Measurements from ENCODE around the gene AZIN2. TPM values are rescaled to one million over a fixed set of nuclear protein-coding genes. Genes with fewer than 3 reads are reported as not detected.

The AZIN2 gene
- total RNA-seq, 1 experiment from 2014 or later, result 1.5 TPM

DNA sequence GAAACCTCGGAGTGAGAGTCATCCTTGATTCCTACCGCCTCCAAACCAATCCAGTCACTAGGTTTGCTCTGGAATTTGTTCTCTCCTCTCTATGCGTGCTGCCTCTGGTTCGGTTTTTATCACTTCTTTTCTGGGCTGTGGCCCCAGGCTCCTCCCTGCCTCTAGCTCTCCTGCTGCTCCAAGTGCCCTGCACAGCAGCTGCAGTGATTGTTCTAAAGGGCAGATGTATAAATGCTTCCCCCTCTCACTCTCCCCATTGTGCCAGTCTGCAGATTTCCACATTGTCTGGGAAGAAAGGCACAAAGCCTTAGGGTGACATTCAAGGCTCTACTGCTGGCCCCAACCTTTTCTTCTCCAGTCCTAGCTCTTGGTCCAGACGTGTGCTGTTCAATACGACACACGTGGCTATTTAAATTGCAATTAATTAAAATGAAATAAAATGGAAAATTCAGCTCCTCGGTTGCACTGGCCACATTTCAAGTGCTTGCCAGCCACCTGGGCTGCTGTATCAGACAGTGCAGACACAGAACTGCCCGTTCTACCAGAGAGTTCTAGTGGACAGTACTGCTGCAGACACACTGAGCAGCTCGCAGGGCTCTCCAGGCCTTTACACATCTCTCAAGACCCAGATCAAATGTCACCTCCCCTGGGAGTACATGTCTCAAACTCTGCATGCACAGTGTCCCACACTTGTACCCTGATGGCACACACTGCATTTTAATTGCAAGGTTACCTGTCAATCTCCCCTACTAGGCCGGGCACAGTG, 88.5 kb downstream of the AZIN2 start:
- no peaks in the 10 kb centered on the region for H3K9me3 Mint-ChIP-seq (ENCODE audit: unreplicated experiment)

More for the DNA sequence above, 88.5 kb downstream of the AZIN2 start:
- DNase-seq, result no peak
- Histone ChIP-seq H3K36me3 (ENCODE audit: control insufficient read depth, insufficient read depth, low read length) (no peaks in the 10 kb centered on the region), H3K4me3 (ENCODE audit: low read depth, low read length) (no peak overlapping the region), H3K27me3 (replicated peaks; ENCODE audit: control insufficient read depth, insufficient read depth, low read length) (no peaks in the 10 kb centered on the region), H3K4me1 (no peaks in the 10 kb centered on the region), H3K9me3 (no peaks in the 10 kb centered on the region)
- CTCF ChIA-PET, result no interaction called here
- Mint-ChIP-seq H3K4me1 (ENCODE audit: low read depth, unreplicated experiment) (peaks cover 13% of the 10 kb centered on the region), H3K27ac (ENCODE audit: unreplicated experiment) (no peak overlapping the region), H3K36me3 (ENCODE audit: insufficient read depth, unreplicated experiment) (peaks cover 6% of the 10 kb centered on the region), H3K4me3 (ENCODE audit: unreplicated experiment) (no peak overlapping the region), H3K27me3 (ENCODE audit: insufficient read depth, unreplicated experiment) (no peaks in the 10 kb centered on the region)
- TF ChIP-seq CTCF (IDR thresholded peaks at IDR 0.05; ENCODE audit: insufficient read depth in 1 of 2, low read depth in 1 of 2, low read length in 1 of 2, severe bottlenecking in 1 of 2, unreplicated experiment in 1 of 2), result no peak
- intact Hi-C loops (cut with micrococcal nuclease; ENCODE audit: unreplicated experiment), result no loop called here
- BruUV-seq (replicated peaks), result no TSS peak
- POLR2A ChIA-PET, result no interaction called here

Other genes starting within 250 kb of the AZIN2 start
- gene FNDC5, start 210.2 kb upstream of the AZIN2 start, total RNA-seq (2022), result 0.67 and 1.1 TPM in 2 replicates
- 0.53 TPM in 1 of 2 replicates, not detected in the other for gene HPCA, start 194.7 kb upstream of the AZIN2 start, total RNA-seq (2022)
- gene TMEM54, start 179.8 kb upstream of the AZIN2 start, total RNA-seq (2022), result 48.1 and 50.1 TPM in 2 replicates
- 13.9 and 14.5 TPM in 2 replicates for gene RNF19B, start 116.3 kb upstream of the AZIN2 start, total RNA-seq (2022)
- 127 and 139 TPM in 2 replicates for gene AK2, start 44.3 kb upstream of the AZIN2 start, total RNA-seq (2022)
- gene TRIM62, start 100.9 kb downstream of the AZIN2 start, total RNA-seq (2022), result 2.4 and 2.5 TPM in 2 replicates
- 23.2 and 26.9 TPM in 2 replicates for gene ZNF362, start 175.3 kb downstream of the AZIN2 start, total RNA-seq (2022)
- gene A3GALT2, start 239.9 kb downstream of the AZIN2 start, total RNA-seq (2022), result not detected in 2 replicates

Data from Caco-2 (cell line).